SK-N-SH (cell line): ENCODE measurements around the gene RPL5. TPM values are rescaled to one million over a fixed set of nuclear protein-coding genes. Genes with fewer than 3 reads are reported as not detected.

Experiments
- CTCF ChIA-PET: fragments of 300-600, 350-600 bp; formaldehyde crosslinking; extraction: SDS; loops from one replicate; lab custom pipeline; 2021; lab: Yijun Ruan, JAX
- POLR2A ChIA-PET: fragments of 350-600 bp; sonication (Branson Sonifier 250); formaldehyde crosslinking; extraction: SDS; loops from one replicate; lab custom pipeline; 2020; ENCODE audit warnings: antibody characterized with exemption, inconsistent platforms; lab: Yijun Ruan, JAX
- DNase-seq: peaks from one replicate; pipeline ENCODE4 v3.0.0; 2012
- H2AFZ ChIP-seq: fragments of 200-600 bp; sonication (generic); 2 replicates; pipeline ENCODE4 v1.8.1; 2016; ENCODE audit warnings: antibody characterized with exemption, mild to moderate bottlenecking, low read depth
- H3F3A ChIP-seq: fragments of 200-600 bp; sonication (generic); replicated peaks from 2 replicates; pipeline ENCODE3; 2016; ENCODE audit warnings: antibody characterized with exemption, mild to moderate bottlenecking; ENCODE audit not compliant: insufficient read depth
- H3K27ac ChIP-seq, 2 experiments: fragments of 200-500 bp in 1 of 2; fragments of 200-600 bp in 1 of 2; sonication (Bioruptor generic) in 1 of 2; sonication (generic), shearing (Covaris generic) in 1 of 2; 2 replicates each; pipeline versions ENCODE4 v1.5.1 to v1.6.1; 2014 to 2016; ENCODE audit warnings: low read depth in 2 of 2, inconsistent platforms in 1 of 2, low read length in 1 of 2, mild to moderate bottlenecking in 1 of 2, mixed read lengths in 1 of 2
- H3K27me3 ChIP-seq: fragments of 200-600 bp; sonication (generic), shearing (Covaris generic); 2 replicates; pipeline ENCODE4 v1.6.1; 2016; ENCODE audit warnings: mixed run types; ENCODE audit not compliant: insufficient read depth
- H3K36me3 ChIP-seq, 2 experiments: fragments of 200-500 bp in 1 of 2; fragments of 200-600 bp in 1 of 2; sonication (Bioruptor generic) in 1 of 2; sonication (generic) in 1 of 2; replicated peaks in 1 of 2; 2 replicates each; pipeline versions ENCODE3 to v1.5.1; 2014 to 2016; ENCODE audit warnings: low read length in 1 of 2, mild to moderate bottlenecking in 1 of 2; ENCODE audit not compliant: insufficient read depth in 2 of 2, control insufficient read depth in 1 of 2
- H3K4me1 ChIP-seq, 2 experiments: fragments of 200-500 bp in 1 of 2; fragments of 200-600 bp in 1 of 2; sonication (Bioruptor generic) in 1 of 2; sonication (generic), shearing (Covaris generic) in 1 of 2; 2 replicates each; pipeline versions ENCODE4 v1.5.1 to v1.6.1; 2014 to 2016; ENCODE audit warnings: low read depth in 1 of 2, low read length in 1 of 2, mixed run types in 1 of 2; ENCODE audit not compliant: insufficient read depth in 2 of 2, control insufficient read depth in 1 of 2
- H3K4me2 ChIP-seq: fragments of 200-600 bp; sonication (generic), shearing (Covaris generic); 2 replicates; pipeline ENCODE4 v1.6.1; 2017; ENCODE audit warnings: mixed run types
- H3K4me3 ChIP-seq, 2 experiments: fragments of 200-500 bp in 1 of 2; fragments of 200-600 bp in 1 of 2; sonication (Bioruptor generic) in 1 of 2; sonication (generic), shearing (Covaris generic) in 1 of 2; 2 replicates each; pipeline versions ENCODE4 v1.5.1 to v1.8.1; 2014 to 2016; ENCODE audit warnings: low read depth in 2 of 2, inconsistent platforms in 1 of 2, low read length in 1 of 2, mild to moderate bottlenecking in 1 of 2, mixed read lengths in 1 of 2, moderate library complexity in 1 of 2
- H3K79me2 ChIP-seq: fragments of 200-600 bp; sonication (generic); 2 replicates; pipeline ENCODE4 v1.8.1; 2017; ENCODE audit warnings: mild to moderate bottlenecking; ENCODE audit not compliant: insufficient read depth
- H3K9ac ChIP-seq: fragments of 200-600 bp; sonication (generic); 2 replicates; pipeline ENCODE4 v1.6.1; 2017; ENCODE audit warnings: mixed run types
- H3K9me2 ChIP-seq: fragments of 200-600 bp; sonication (generic); 2 replicates; pipeline ENCODE4 v1.6.1; 2017; ENCODE audit warnings: mixed run types
- H3K9me3 ChIP-seq: fragments of 200-600 bp; sonication (generic); 2 replicates; pipeline ENCODE4 v1.6.1; 2017; ENCODE audit warnings: mixed run types, mild to moderate bottlenecking, moderate library complexity
- H4K20me1 ChIP-seq: fragments of 200-600 bp; sonication (generic); 2 replicates; pipeline ENCODE4 v1.6.1; 2017; ENCODE audit warnings: mild to moderate bottlenecking, mixed run types; ENCODE audit not compliant: insufficient read depth
- CHD2 ChIP-seq: fragments of 150-350 bp; IDR thresholded peaks from 2 replicates; pipeline ENCODE4 v1.6.1; 2018; ENCODE audit warnings: low read length; ENCODE audit not compliant: partially characterized antibody
- CTCF ChIP-seq: fragments of 200-600 bp; sonication (generic); IDR thresholded peaks from 2 replicates; pipeline ENCODE4 v1.6.1; 2017; ENCODE audit warnings: antibody characterized with exemption, mild to moderate bottlenecking, moderate library complexity
- EP300 ChIP-seq, 2 experiments: IDR thresholded peaks; 2 replicates each; pipeline versions ENCODE4 v1.4.0 to v1.6.1; 2012; ENCODE audit warnings: borderline replicate concordance in 1 of 2, low read depth in 1 of 2, low read length in 1 of 2
- EZH2phosphoT487 ChIP-seq: fragments of 200-600 bp; sonication (generic); IDR thresholded peaks from 2 replicates; pipeline ENCODE4 v1.6.1; 2017; ENCODE audit warnings: low read depth, mixed run types, mild to moderate bottlenecking, antibody characterized with exemption, moderate library complexity, borderline replicate concordance
- FOSL2 ChIP-seq: IDR thresholded peaks from 2 replicates; pipeline ENCODE4 v1.4.0; 2012; ENCODE audit warnings: low read depth, mild to moderate bottlenecking, moderate library complexity, borderline replicate concordance
- RAD21 ChIP-seq: IDR thresholded peaks from 2 replicates; pipeline ENCODE4 v1.6.1; 2012; ENCODE audit warnings: mild to moderate bottlenecking, low read length
- RFX5 ChIP-seq: IDR thresholded peaks from 2 replicates; pipeline ENCODE4 v1.6.1; 2012; ENCODE audit warnings: mild to moderate bottlenecking, improper control_type of control experiment, low read length
- RXRA ChIP-seq: IDR thresholded peaks from 2 replicates; pipeline ENCODE4 v1.4.0; 2012; ENCODE audit warnings: low read depth, mild to moderate bottlenecking, borderline replicate concordance
- USF1 ChIP-seq: IDR thresholded peaks from 2 replicates; pipeline ENCODE4 v1.4.0; 2012; ENCODE audit warnings: low read depth, borderline replicate concordance
- WGBS: methylation state at CpG from one replicate; pipeline ENCODE4 v1.1.6; 2017; ENCODE audit warnings: low lambda C conversion rate; 5-methylcytosine and 5-hydroxymethylcytosine counted together
- polyA plus RNA-seq, 3 experiments: library from polyadenylated mRNA; depleted of rRNA; stranded (reverse); fragments of >200 nt; gene quantifications; 2 replicates each; pipeline ENCODE4 v1.2.3, GENCODE V29; 2012

Gene RPL5
- polyA plus RNA-seq, 1 of the 3 experiments (the other 2 are of a cell fraction), result 1,489 TPM

GRCh38 chr1:92843429-92844352 lies 11.9 kb downstream of the RPL5 start:
- ChIA-PET POLR2A (no interaction called here), CTCF (interaction anchor here (0.7 to 2.5 kb wide), 5 partner anchors 12 to 150 kb away, joined by 3 to 10 read pairs (median 4); partner anchors contain the start of gene RPL5)
- Histone ChIP-seq H3K36me3 (peaks cover 54 to 57% of the 10 kb centered on the region in 2 experiments), H3K9ac (no peak overlapping the region), H3K79me2 (peaks cover 20% of the 10 kb centered on the region), H3K9me3 (no peaks in the 10 kb centered on the region), H3K27ac (no peak overlapping the region), H3F3A (peaks cover 52% of the 10 kb centered on the region), H3K4me1 (peaks cover 0 to 3% of the 10 kb centered on the region in 2 experiments; a peak in 1 of 4 replicates), H3K9me2 (no peaks in the 10 kb centered on the region), H2AFZ (no peak overlapping the region), H3K27me3 (no peaks in the 10 kb centered on the region), H3K4me3 (no peak overlapping the region), H3K4me2 (no peak overlapping the region), H4K20me1 (peaks cover 26% of the 10 kb centered on the region)
- 97% methylated on average over 8 of the region's 8 CpGs for WGBS
- no peak for TF ChIP-seq CTCF
- no peak for DNase-seq

GRCh38 chr1:92844439-92844838 lies 12.6 kb downstream of the RPL5 start:
- no peak overlapping the region for H3K4me3 ChIP-seq
- no peak overlapping the region for H3K9ac ChIP-seq
- POLR2A ChIA-PET, result no interaction called here
- H3K36me3 ChIP-seq, result peaks cover 47 to 50% of the 10 kb centered on the region in 2 experiments
- peaks cover 12% of the 10 kb centered on the region; the same call in 1 of the 2 replicates for H3K79me2 ChIP-seq
- no peak overlapping the region for H3K27ac ChIP-seq
- no peak overlapping the region for H3K4me2 ChIP-seq
- CTCF ChIA-PET, result interaction anchor here (2.5 kb wide), 1 partner anchor 15 kb away, joined by 10 read pairs; no protein-coding TSS in a partner anchor
- H3K27me3 ChIP-seq, result no peaks in the 10 kb centered on the region
- no peak overlapping the region for H2AFZ ChIP-seq
- TF ChIP-seq FOSL2, result no peak
- TF ChIP-seq EP300 (IDR thresholded peaks at IDR 0.05; ENCODE audit: borderline replicate concordance in 1 of 2, low read depth in 1 of 2, low read length in 1 of 2), result no peak
- no peak for TF ChIP-seq CHD2
- TF ChIP-seq RAD21, result no peak
- TF ChIP-seq USF1, result no peak
- no peak for TF ChIP-seq EZH2phosphoT487
- no peak for TF ChIP-seq RXRA
- no peak for TF ChIP-seq RFX5
- no peaks in the 10 kb centered on the region for H3K9me3 ChIP-seq
- 97% methylated on average over 3 of the region's 3 CpGs for WGBS
- peaks cover 19% of the 10 kb centered on the region for H4K20me1 ChIP-seq
- DNase-seq, result no peak
- no peaks in the 10 kb centered on the region for H3K9me2 ChIP-seq
- peaks cover 46% of the 10 kb centered on the region for H3F3A ChIP-seq
- H3K4me1 ChIP-seq, result peaks cover 0 to 3% of the 10 kb centered on the region in 2 experiments; a peak in 1 of 4 replicates
